SK-N-SH treated with all-trans-retinoic acid at 6 μM for 48 hours (cell line): Measurements from ENCODE around the gene CDCA3.

Source experiments
- GLIS3 ChIP-seq: fragments of 250-450 bp; sonication (Bioruptor Pico); IDR thresholded peaks from 2 replicates; pipeline ENCODE4 v1.5.0; 2020; ENCODE audit warnings: mild to moderate bottlenecking, moderate library complexity
- OSR1 ChIP-seq: fragments of 250-450 bp; sonication (Bioruptor Pico); IDR thresholded peaks from 2 replicates; pipeline ENCODE4 v1.8.0; 2022; ENCODE audit warnings: moderate library complexity, mild to moderate bottlenecking, inconsistent platforms
- PATZ1 ChIP-seq: fragments of 250-450 bp; sonication (Bioruptor Pico); IDR thresholded peaks from 2 replicates; pipeline ENCODE4 v1.8.0; 2020; ENCODE audit warnings: mild to moderate bottlenecking, moderate library complexity, borderline replicate concordance
- PPARA ChIP-seq: fragments of 250-450 bp; sonication (Bioruptor Pico); IDR thresholded peaks from 2 replicates; pipeline ENCODE4 v1.5.0; 2020; ENCODE audit warnings: mild to moderate bottlenecking, borderline replicate concordance
- RARB ChIP-seq: fragments of 250-450 bp; sonication (Bioruptor Pico); IDR thresholded peaks from 2 replicates; pipeline ENCODE4 v1.8.0; 2021; ENCODE audit warnings: mild to moderate bottlenecking, moderate library complexity
- ZFP3 ChIP-seq: fragments of 250-450 bp; sonication (Bioruptor Pico); IDR thresholded peaks from 2 replicates; pipeline ENCODE4 v1.5.0; 2020; ENCODE audit warnings: mild to moderate bottlenecking, moderate library complexity
- ZFP30 ChIP-seq: fragments of 450-650 bp; formaldehyde crosslinking; IDR thresholded peaks from 2 replicates; pipeline ENCODE4 v1.5.0; 2022; ENCODE audit warnings: mild to moderate bottlenecking, moderate library complexity

- no peak for TF ChIP-seq PATZ1
- TF ChIP-seq ZFP30 (CRISPR knock-in tag) = no peak
- TF ChIP-seq OSR1 = no peak
- no peak for TF ChIP-seq GLIS3 (CRISPR knock-in tag)
- no peak for TF ChIP-seq RARB
- TF ChIP-seq PPARA (CRISPR knock-in tag) = no peak
- no peak for TF ChIP-seq ZFP3 (CRISPR knock-in tag)
Measured at GRCh38 chr12:6869049-6870021, 18.2 kb upstream of the CDCA3 start.
